Upper lobe of right lung (tissue), 1 donor: ENCODE results near the gene RAB31. TPM values are rescaled to one million over a fixed set of nuclear protein-coding genes. Genes with fewer than 3 reads are reported as not detected.
A peak's percentile ranks its signal among the peaks of the same experiment; 100 is the strongest.

Experiments used
- ATAC-seq: fragments of 200-7000 bp; cut with Tn5 transposase; one replicate; pipeline ENCODE4 v1.9.1; 2020; ENCODE audit warnings: mild to moderate bottlenecking, moderate library complexity
- DNase-seq: peaks from one replicate; pipeline ENCODE4 v3.0.0-alpha.2; 2020
- H3K27ac ChIP-seq: fragments of 200-600 bp; one replicate; pipeline ENCODE4 v1.8.0; 2022
- H3K27me3 ChIP-seq: fragments of 200-600 bp; one replicate; pipeline ENCODE4 v1.8.0; 2022; ENCODE audit warnings: mild to moderate bottlenecking
- H3K36me3 ChIP-seq: fragments of 200-600 bp; one replicate; pipeline ENCODE4 v1.8.0; 2022
- H3K4me1 ChIP-seq: fragments of 200-600 bp; one replicate; pipeline ENCODE4 v1.8.0; 2022
- H3K4me3 ChIP-seq: fragments of 200-600 bp; one replicate; pipeline ENCODE4 v1.8.0; 2022; ENCODE audit warnings: mild to moderate bottlenecking
- H3K9me3 ChIP-seq: fragments of 200-600 bp; one replicate; pipeline ENCODE4 v1.8.0; 2022
- intact Hi-C: fragments of 100-400 bp; cut with DNase I; formaldehyde crosslinking; loops from one replicate; pipeline ENCODE4 v1.11.0; 2022
- total RNA-seq: library from RNA; stranded (reverse); fragmentation: NEBNext Ultra II Directional; extraction: Animal tissue kit (Norgen Biotek cat#: 25700); gene quantifications from one replicate; pipeline ENCODE4 v1.2.1, GENCODE V29; 2021
- TF ChIP-seq, protein P1 (sequence below): fragments of 200-600 bp; IDR thresholded peaks from one replicate; pipeline ENCODE4 v1.8.0; 2022; ENCODE audit warnings: antibody characterized with exemption
- donor health status: DM: no; HTN: yes; CAD: no; lungs with severe emphysema.

Gene RAB31
- total RNA-seq, 1 donor from 2014 or later = 137 TPM

DNA sequence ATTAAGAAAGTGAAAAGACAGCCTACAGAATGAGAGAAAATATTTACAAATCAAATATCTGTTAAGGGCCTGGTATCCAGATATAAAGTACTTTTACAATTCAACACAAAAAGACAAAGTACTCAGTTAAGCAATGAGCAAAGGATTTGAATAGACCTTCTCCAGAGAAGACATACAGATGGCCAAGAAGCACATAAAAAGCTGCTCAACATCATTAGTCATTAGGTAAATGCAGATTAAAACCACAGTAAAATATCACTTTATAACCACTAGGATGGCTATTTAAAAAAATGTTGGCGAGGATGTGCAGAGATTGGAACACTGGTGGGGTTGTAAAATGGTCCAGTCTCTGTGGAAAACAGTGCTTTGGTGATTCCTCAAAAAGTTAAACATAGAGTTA is 38.9 kb downstream of the RAB31 start:
- TF ChIP-seq, protein P1, sequence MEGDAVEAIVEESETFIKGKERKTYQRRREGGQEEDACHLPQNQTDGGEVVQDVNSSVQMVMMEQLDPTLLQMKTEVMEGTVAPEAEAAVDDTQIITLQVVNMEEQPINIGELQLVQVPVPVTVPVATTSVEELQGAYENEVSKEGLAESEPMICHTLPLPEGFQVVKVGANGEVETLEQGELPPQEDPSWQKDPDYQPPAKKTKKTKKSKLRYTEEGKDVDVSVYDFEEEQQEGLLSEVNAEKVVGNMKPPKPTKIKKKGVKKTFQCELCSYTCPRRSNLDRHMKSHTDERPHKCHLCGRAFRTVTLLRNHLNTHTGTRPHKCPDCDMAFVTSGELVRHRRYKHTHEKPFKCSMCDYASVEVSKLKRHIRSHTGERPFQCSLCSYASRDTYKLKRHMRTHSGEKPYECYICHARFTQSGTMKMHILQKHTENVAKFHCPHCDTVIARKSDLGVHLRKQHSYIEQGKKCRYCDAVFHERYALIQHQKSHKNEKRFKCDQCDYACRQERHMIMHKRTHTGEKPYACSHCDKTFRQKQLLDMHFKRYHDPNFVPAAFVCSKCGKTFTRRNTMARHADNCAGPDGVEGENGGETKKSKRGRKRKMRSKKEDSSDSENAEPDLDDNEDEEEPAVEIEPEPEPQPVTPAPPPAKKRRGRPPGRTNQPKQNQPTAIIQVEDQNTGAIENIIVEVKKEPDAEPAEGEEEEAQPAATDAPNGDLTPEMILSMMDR = no peak
- ATAC-seq (no peak), DNase-seq (no peak)
- H3K4me1 ChIP-seq = peaks cover 22% of the 10 kb centered on the region
- no peak overlapping the region for H3K27ac ChIP-seq
- no peaks in the 10 kb centered on the region for H3K9me3 ChIP-seq
- H3K27me3 ChIP-seq = no peaks in the 10 kb centered on the region
- H3K4me3 ChIP-seq = no peak overlapping the region
- H3K36me3 ChIP-seq = no peaks in the 10 kb centered on the region
- intact Hi-C loops = no loop called here

DNA sequence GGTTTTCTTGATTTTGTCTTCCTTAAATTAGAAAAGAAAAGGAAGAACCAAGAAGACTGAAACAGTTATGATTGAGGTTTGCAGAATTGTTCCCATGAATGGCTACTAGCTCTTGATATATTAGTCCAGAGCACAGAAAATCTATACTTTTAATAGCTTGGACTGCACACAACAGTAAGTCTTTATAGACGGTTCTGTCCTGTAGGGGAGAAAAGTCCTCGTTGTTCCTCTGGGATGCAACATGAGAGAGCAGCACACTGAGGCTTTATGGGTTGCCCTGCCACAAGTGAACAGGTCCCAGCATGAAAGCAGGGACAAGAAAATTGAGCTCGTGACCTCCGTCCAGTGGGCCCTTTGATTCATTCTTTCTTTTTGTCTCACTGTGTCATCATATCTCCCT is 41.5 kb downstream of the RAB31 start:
- TF ChIP-seq, protein P1 = no peak
- no peaks in the 10 kb centered on the region for H3K36me3 ChIP-seq
- no peaks in the 10 kb centered on the region for H3K4me1 ChIP-seq
- H3K4me3 ChIP-seq = no peak overlapping the region
- H3K9me3 ChIP-seq = no peaks in the 10 kb centered on the region
- ATAC-seq (no peak), DNase-seq (no peak)
- intact Hi-C loops = no loop called here
- H3K27me3 ChIP-seq = no peaks in the 10 kb centered on the region
- no peak overlapping the region for H3K27ac ChIP-seq

DNA sequence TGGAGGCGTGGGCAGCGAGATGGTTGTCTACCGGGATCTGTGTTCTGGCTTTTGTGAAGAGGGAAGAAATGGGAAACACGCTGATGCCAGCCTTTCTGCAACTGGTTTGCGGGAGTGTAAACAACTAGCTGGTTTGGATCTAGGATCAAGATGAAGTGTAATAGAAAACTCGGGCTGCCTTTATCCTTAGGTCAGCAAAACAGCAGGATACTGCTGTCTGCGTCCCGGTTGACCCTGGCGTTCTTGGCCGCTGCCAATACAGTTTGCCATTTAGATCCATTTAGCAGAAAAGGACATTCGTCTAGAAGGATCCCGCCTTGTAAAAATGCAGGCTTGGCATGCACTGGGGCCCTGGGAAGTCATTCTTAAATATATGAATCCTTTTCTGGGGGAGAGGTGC is 42.0 kb downstream of the RAB31 start:
- intact Hi-C loops = no loop called here
- no peak overlapping the region for H3K4me3 ChIP-seq
- H3K9me3 ChIP-seq = no peaks in the 10 kb centered on the region
- DNase-seq (no peak), ATAC-seq (no peak)
- H3K4me1 ChIP-seq = no peaks in the 10 kb centered on the region
- no peaks in the 10 kb centered on the region for H3K27me3 ChIP-seq
- no peak overlapping the region for H3K27ac ChIP-seq
- H3K36me3 ChIP-seq = no peaks in the 10 kb centered on the region
- TF ChIP-seq, protein P1 = no peak

DNA sequence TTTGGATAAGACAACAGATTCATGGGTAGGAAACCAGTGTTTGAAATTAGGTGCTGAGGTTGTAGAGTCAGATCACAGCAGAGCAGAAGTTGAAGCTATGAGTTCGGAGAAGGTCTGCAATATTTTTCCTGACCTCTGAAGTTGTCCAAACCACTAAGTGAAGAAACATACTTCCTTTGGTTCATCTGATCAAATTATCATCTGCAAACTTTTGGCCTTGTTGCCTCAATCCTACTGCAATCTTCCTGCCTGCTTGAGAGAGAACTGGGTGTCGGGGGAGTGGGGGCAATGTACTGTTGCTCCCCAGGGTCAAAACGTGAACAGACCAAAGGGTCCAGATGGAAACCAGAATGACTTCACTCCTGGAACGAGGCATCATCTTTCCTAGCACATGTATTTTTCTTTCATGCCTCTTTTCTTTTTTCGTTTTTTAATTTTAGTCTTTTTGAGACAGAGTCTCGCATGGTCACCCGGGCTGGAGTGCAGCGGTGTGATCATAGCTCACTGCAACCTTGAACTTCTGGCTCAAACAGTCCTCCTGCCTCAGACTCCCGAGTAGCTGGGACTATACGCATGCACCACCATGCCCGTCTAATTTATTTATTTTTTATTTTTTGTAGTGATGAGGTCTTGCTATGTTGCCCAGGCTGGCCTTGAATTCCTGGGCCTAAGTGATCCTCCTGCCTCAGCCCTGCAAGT is 42.7 kb downstream of the RAB31 start:
- Histone ChIP-seq H3K27me3 (no peaks in the 10 kb centered on the region), H3K36me3 (no peaks in the 10 kb centered on the region), H3K27ac (no peak overlapping the region), H3K4me3 (no peak overlapping the region), H3K9me3 (no peaks in the 10 kb centered on the region), H3K4me1 (no peaks in the 10 kb centered on the region)
- ATAC-seq (peak; percentile 65), DNase-seq (no peak)
- TF ChIP-seq, protein P1 = no peak
- intact Hi-C loops = no loop called here

DNA sequence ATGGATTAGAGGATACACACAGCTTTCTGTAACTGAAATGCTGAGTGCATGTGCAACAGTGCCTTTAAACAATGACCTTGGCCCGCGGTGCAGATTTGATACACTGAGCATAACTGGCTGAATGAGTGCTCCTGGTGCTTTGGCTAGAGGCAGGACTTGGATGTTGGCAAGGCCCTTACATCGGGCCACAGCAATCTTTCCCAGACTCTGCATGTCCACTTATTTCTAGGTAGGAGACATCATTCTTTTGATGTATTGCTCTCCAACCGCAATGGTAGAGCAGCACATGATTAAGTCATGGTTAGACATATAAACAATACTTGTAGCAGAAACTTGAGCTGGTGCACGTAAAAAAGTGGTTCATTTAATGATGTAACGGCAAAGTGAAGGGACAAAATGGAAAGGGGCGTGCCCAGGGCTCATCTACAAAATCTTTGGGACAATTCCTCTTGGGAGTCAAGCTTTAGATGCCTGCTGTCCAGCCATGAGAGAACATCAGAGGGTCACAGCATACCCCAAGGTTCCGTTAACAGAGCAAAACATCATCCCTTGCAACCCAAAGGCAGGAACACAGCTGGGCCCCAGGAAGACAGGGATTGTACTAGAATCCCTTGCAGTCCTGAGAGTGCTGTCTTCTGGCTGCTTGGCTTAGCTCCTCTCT is 43.4 kb downstream of the RAB31 start:
- TF ChIP-seq, protein P1 = no peak
- H3K27me3 ChIP-seq = no peaks in the 10 kb centered on the region
- no peak for ATAC-seq
- no peaks in the 10 kb centered on the region for H3K36me3 ChIP-seq
- no peaks in the 10 kb centered on the region for H3K9me3 ChIP-seq
- intact Hi-C loops = no loop called here
- H3K27ac ChIP-seq = no peak overlapping the region
- no peak for DNase-seq
- peaks cover 7% of the 10 kb centered on the region for H3K4me1 ChIP-seq
- H3K4me3 ChIP-seq = no peak overlapping the region
